GM12891 (cell line): Measurements from ENCODE around the gene CTLA4.

Experiments
- POLR2A ChIP-seq: IDR thresholded peaks from 2 replicates; pipeline ENCODE4 v1.6.1; 2011; ENCODE audit warnings: low read depth, low read length, control low read depth
- POLR2AphosphoS5 ChIP-seq: IDR thresholded peaks from 2 replicates; pipeline ENCODE4 v1.6.1; 2011; ENCODE audit warnings: low read depth, low read length, control low read depth
- TAF1 ChIP-seq: IDR thresholded peaks from 2 replicates; pipeline ENCODE4 v1.6.1; 2011; ENCODE audit warnings: low read depth, low read length, control low read depth

DNA sequence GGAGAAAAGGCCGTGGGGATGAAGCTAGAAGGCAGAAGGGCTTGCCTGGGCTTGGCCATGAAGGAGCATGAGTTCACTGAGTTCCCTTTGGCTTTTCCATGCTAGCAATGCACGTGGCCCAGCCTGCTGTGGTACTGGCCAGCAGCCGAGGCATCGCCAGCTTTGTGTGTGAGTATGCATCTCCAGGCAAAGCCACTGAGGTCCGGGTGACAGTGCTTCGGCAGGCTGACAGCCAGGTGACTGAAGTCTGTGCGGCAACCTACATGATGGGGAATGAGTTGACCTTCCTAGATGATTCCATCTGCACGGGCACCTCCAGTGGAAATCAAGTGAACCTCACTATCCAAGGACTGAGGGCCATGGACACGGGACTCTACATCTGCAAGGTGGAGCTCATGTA, 2.9 kb downstream of the CTLA4 start:
- TF ChIP-seq TAF1 (no peak), POLR2AphosphoS5 (no peak), POLR2A (no peak)
